ENCODE measurements around the gene STK10.

GRCh38 chr5:172064766-172065165 lies 123.3 kb downstream of the STK10 start:
- TF ChIP-seq CTCF (IDR thresholded peaks at IDR 0.05; ENCODE audit: insufficient read depth, low read length) = no peak
- TF ChIP-seq POLR2AphosphoS5 (IDR thresholded peaks at IDR 0.05; ENCODE audit: low read depth) = no peak
- no peak for TF ChIP-seq GABPA (IDR thresholded peaks at IDR 0.05; ENCODE audit: low read depth)
